ENCODE results near the gene KIAA1671.

Gene KIAA1671

DNA sequence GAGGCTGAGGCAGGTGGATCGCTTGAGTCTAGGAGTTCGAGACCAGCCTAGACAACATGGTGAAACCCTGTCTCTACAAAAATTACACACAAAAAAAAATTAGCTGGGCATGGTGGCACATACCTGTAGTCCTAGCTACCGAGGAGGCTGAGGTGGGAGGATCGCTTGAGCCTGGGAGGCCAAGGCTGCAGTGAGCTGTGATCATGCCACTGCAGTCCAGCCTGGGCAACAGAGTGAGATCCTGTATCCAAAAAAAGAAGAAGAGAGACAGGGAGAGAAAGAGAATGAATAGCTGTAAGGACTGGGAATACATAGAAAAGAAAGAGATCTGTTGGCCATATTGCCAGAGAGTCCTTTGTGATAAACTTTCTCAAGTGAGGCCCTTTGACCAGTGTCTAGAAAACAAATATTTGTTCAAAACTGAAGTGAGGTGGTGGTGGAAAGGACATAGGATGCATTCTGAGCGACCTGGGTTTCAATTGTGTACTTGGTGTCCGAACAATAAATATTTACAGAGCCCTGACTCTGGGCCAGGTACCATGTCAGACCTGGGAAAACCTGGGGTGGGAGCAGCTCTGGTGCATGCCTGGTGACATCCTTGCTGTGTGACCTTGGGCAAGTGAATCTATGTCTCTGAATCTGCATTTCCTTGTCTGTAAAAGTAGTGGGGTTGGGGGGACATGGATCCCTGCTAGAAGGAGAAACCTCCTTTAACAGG lies 157.5 kb downstream of the KIAA1671 start:
- H3K27me3 ChIP-seq (ENCODE audit: low read length): no peaks in the 10 kb centered on the region
- no peak overlapping the region for H3K9ac ChIP-seq (ENCODE audit: low read length)
- H3K36me3 ChIP-seq (ENCODE audit: low read length): no peaks in the 10 kb centered on the region
- no peaks in the 10 kb centered on the region for H4K20me1 ChIP-seq (ENCODE audit: low read depth, low read length)
- no peaks in the 10 kb centered on the region for H3K9me2 ChIP-seq (replicated peaks; ENCODE audit: insufficient read depth, low read length)
- H3K4me3 ChIP-seq (ENCODE audit: insufficient read depth, low read length, poor library complexity, severe bottlenecking): no peak overlapping the region
- H3K27ac ChIP-seq (ENCODE audit: low read depth, low read length): no peak overlapping the region
- H3K9me3 ChIP-seq (ENCODE audit: insufficient read depth, low read length): no peaks in the 10 kb centered on the region
- no peak overlapping the region for H2AFZ ChIP-seq (ENCODE audit: low read depth, low read length, severe bottlenecking)
- TF ChIP-seq EZH2phosphoT487 (conservative IDR thresholded peaks at IDR 0.05; ENCODE audit: low read length): no peak
- TF ChIP-seq, protein P1, sequence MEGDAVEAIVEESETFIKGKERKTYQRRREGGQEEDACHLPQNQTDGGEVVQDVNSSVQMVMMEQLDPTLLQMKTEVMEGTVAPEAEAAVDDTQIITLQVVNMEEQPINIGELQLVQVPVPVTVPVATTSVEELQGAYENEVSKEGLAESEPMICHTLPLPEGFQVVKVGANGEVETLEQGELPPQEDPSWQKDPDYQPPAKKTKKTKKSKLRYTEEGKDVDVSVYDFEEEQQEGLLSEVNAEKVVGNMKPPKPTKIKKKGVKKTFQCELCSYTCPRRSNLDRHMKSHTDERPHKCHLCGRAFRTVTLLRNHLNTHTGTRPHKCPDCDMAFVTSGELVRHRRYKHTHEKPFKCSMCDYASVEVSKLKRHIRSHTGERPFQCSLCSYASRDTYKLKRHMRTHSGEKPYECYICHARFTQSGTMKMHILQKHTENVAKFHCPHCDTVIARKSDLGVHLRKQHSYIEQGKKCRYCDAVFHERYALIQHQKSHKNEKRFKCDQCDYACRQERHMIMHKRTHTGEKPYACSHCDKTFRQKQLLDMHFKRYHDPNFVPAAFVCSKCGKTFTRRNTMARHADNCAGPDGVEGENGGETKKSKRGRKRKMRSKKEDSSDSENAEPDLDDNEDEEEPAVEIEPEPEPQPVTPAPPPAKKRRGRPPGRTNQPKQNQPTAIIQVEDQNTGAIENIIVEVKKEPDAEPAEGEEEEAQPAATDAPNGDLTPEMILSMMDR (IDR thresholded peaks at IDR 0.05; ENCODE audit: insufficient read depth, low read length, poor library complexity, severe bottlenecking): no peak
- H3K79me2 ChIP-seq (ENCODE audit: insufficient read depth, low read length): no peaks in the 10 kb centered on the region
- H3K4me2 ChIP-seq (ENCODE audit: low read depth, low read length, poor library complexity, severe bottlenecking): no peak overlapping the region
- no peaks in the 10 kb centered on the region for H3F3A ChIP-seq (ENCODE audit: insufficient read depth)

DNA sequence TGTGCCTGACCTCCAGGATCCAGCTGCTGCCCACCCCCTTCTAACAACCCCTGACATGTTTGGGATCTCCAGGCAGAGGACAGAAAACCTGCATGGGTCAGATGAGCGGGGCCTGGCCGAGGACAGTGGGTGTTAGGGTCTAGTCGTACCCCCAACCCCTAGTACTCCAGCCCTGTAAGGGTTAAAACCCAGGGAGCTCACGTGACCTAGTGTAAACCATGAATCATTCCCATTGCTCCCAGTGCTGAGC lies 158.0 kb downstream of the KIAA1671 start:
- Histone ChIP-seq H3K27me3 (ENCODE audit: low read length) (no peaks in the 10 kb centered on the region), H3K36me3 (ENCODE audit: low read length) (no peaks in the 10 kb centered on the region), H3K4me2 (ENCODE audit: low read depth, low read length, poor library complexity, severe bottlenecking) (peak overlapping the region; percentile 61), H3K27ac (ENCODE audit: low read depth, low read length) (no peak overlapping the region), H4K20me1 (ENCODE audit: low read depth, low read length) (no peaks in the 10 kb centered on the region), H3K4me3 (ENCODE audit: insufficient read depth, low read length, poor library complexity, severe bottlenecking) (no peak overlapping the region), H3K9me3 (ENCODE audit: insufficient read depth, low read length) (no peaks in the 10 kb centered on the region), H2AFZ (ENCODE audit: low read depth, low read length, severe bottlenecking) (no peak overlapping the region), H3K9ac (ENCODE audit: low read length) (no peak overlapping the region), H3F3A (ENCODE audit: insufficient read depth) (no peaks in the 10 kb centered on the region), H3K79me2 (ENCODE audit: insufficient read depth, low read length) (no peaks in the 10 kb centered on the region), H3K9me2 (replicated peaks; ENCODE audit: insufficient read depth, low read length) (no peaks in the 10 kb centered on the region)
- TF ChIP-seq, protein P1 (IDR thresholded peaks at IDR 0.05; ENCODE audit: insufficient read depth, low read length, poor library complexity, severe bottlenecking): no peak
- TF ChIP-seq EZH2phosphoT487 (conservative IDR thresholded peaks at IDR 0.05; ENCODE audit: low read length): no peak

DNA sequence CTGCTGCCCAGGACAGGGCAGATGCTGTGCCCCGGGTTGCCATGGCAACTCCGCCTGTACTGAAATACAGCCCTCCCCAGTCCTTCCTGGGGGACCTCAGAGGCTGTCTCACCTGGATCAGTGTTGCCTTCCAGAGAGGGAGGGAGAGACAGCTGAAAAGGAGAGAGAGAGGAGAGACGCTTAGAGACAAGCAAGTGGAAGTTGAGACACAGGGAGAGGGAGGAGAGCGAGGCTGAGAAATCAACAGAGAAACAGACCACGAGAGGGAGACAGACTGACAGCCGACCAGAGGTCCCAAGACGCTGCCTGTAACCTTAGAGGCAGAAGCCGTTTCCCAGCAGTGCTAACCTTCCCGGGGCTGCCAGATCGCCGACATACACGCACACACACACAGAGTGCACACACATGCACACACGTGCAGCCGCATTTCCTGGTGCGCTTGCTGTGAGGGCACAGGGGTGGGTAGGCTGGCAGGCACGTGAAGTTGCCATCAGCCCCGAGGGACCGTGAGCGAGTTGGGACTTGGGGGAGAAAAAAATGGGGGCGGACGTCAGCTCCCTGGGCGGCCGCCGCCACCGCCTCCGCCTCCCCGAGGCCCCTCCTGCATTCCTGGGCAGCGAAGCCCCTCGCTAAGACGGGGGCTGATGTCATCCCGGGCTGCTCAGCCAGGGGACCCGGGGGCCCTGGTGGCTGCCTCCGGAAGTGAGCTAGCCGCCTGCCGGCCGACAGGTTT lies 158.5 kb downstream of the KIAA1671 start:
- peak overlapping the region; percentile 24; the same call in 1 of the 2 replicates for H3K9ac ChIP-seq (ENCODE audit: low read length)
- no peaks in the 10 kb centered on the region for H3K27me3 ChIP-seq (ENCODE audit: low read length)
- H3K9me3 ChIP-seq (ENCODE audit: insufficient read depth, low read length): no peaks in the 10 kb centered on the region
- H3K9me2 ChIP-seq (replicated peaks; ENCODE audit: insufficient read depth, low read length): no peaks in the 10 kb centered on the region
- H4K20me1 ChIP-seq (ENCODE audit: low read depth, low read length): no peaks in the 10 kb centered on the region
- peak overlapping the region; percentile 33 for H3K4me3 ChIP-seq (ENCODE audit: insufficient read depth, low read length, poor library complexity, severe bottlenecking)
- H3F3A ChIP-seq (ENCODE audit: insufficient read depth): no peaks in the 10 kb centered on the region
- TF ChIP-seq, protein P1 (IDR thresholded peaks at IDR 0.05; ENCODE audit: insufficient read depth, low read length, poor library complexity, severe bottlenecking): no peak
- no peak for TF ChIP-seq EZH2phosphoT487 (conservative IDR thresholded peaks at IDR 0.05; ENCODE audit: low read length)
- peak overlapping the region; percentile 57 for H2AFZ ChIP-seq (ENCODE audit: low read depth, low read length, severe bottlenecking)
- H3K79me2 ChIP-seq (ENCODE audit: insufficient read depth, low read length): no peaks in the 10 kb centered on the region
- H3K27ac ChIP-seq (ENCODE audit: low read depth, low read length): no peak overlapping the region
- peak overlapping the region; percentile 61 for H3K4me2 ChIP-seq (ENCODE audit: low read depth, low read length, poor library complexity, severe bottlenecking)
- H3K36me3 ChIP-seq (ENCODE audit: low read length): no peaks in the 10 kb centered on the region

Data from SU-DHL-6 (cell line).